ENCODE data around the gene AP4B1. TPM values are rescaled to one million over a fixed set of nuclear protein-coding genes. Genes with fewer than 3 reads are reported as not detected.

Gene AP4B1
- total and polyA plus RNA-seq, 2 of the 13 experiments (the other 11 are each of a cell fraction or from before 2014, with no cell fraction given), result 8.5 to 12.0 TPM

GRCh38 chr1:113931451-113931851 is 26.9 kb upstream of the AP4B1 start:
- Histone ChIP-seq H4K20me1 (ENCODE audit: insufficient read depth, low read length) (peaks cover 17% of the 10 kb centered on the region), H3K27me3 (ENCODE audit: control insufficient read depth in 1 of 2, insufficient read depth in 2 of 2, low read length in 2 of 2) (no peaks in the 10 kb centered on the region; a peak in 1 of 5 replicates), H3K4me3 (replicated peaks in 1 of 3; ENCODE audit: insufficient read depth in 1 of 3, low read depth in 2 of 3, low read length in 3 of 3) (peak overlapping the region; percentile 90 to 99 (median 99); a peak in 5 of 6 replicates), H3K9me3 (ENCODE audit: low read length) (no peaks in the 10 kb centered on the region), H3K36me3 (replicated peaks in 1 of 2; ENCODE audit: control insufficient read depth in 1 of 2, insufficient read depth in 2 of 2, low read length in 2 of 2) (no peaks in the 10 kb centered on the region), H3K4me1 (ENCODE audit: insufficient read depth, low read length) (peaks cover 55% of the 10 kb centered on the region), H3K4me2 (ENCODE audit: low read depth, low read length) (peak overlapping the region; percentile 81), H3K27ac (ENCODE audit: extremely low read length, insufficient read depth, low read length) (peak overlapping the region; percentile 99), H2AFZ (ENCODE audit: low read length) (no peak overlapping the region), H3K79me2 (ENCODE audit: insufficient read depth, low read length) (peaks cover 65% of the 10 kb centered on the region), H3K9ac (ENCODE audit: insufficient read depth, low read depth, low read length) (peak overlapping the region; percentile 96)
- WGBS (ENCODE audit: low lambda C conversion rate), result 6% methylated on average over 3 of the region's 3 CpGs
- POLR2A ChIA-PET, result interaction anchor here (1.2 to 4.4 kb wide), 4 partner anchors 14 to 120 kb away, joined by 4 to 102 read pairs (median 32); partner anchors contain the start of genes AP4B1, DCLRE1B and RSBN1
- CTCF ChIA-PET (ENCODE audit: low intra/inter-chr PET ratio, low total read pairs), result no interaction called here
- TF ChIP-seq MEIS2 (CRISPR knock-in tag; IDR thresholded peaks at IDR 0.05) (no peak), SIX1 (CRISPR knock-in tag; IDR thresholded peaks at IDR 0.05; ENCODE audit: borderline replicate concordance) (peak; percentile 42; the same call in 1 of the 2 replicates), GATAD2A (CRISPR knock-in tag; IDR thresholded peaks at IDR 0.05) (0 out of 2 replicates have a peak, but pooled peaks have one; percentile 12)
- FAIRE-seq (no peak), DNase-seq (ENCODE audit: low spot score) (peak; percentile 24), ATAC-seq (no peak)
- intact Hi-C loops (cut with micrococcal nuclease; ENCODE audit: unreplicated experiment), result loop anchor here (2.0 kb wide), 1 partner anchor 17 kb away; no protein-coding TSS in a partner anchor
- in situ Hi-C loops (cut with HindIII; ENCODE audit: extremely low pct_ligation_motif_present, low pct_unique_long_range_greater_than_20kb), result no loop called here
- BruUV-seq (replicated peaks), result no TSS peak

GRCh38 chr1:113930499-113931161 is 26.0 kb upstream of the AP4B1 start:
- Histone ChIP-seq H3K4me1 (ENCODE audit: insufficient read depth, low read length) (peaks cover 58% of the 10 kb centered on the region), H2AFZ (ENCODE audit: low read length) (no peak overlapping the region), H3K27ac (ENCODE audit: extremely low read length, insufficient read depth, low read length) (peak overlapping the region; percentile 99), H3K79me2 (ENCODE audit: insufficient read depth, low read length) (peaks cover 58% of the 10 kb centered on the region), H3K36me3 (replicated peaks in 1 of 2; ENCODE audit: control insufficient read depth in 1 of 2, insufficient read depth in 2 of 2, low read length in 2 of 2) (no peaks in the 10 kb centered on the region), H3K4me2 (ENCODE audit: low read depth, low read length) (peak overlapping the region; percentile 81), H3K9me3 (ENCODE audit: low read length) (no peaks in the 10 kb centered on the region), H3K9ac (ENCODE audit: insufficient read depth, low read depth, low read length) (peak overlapping the region; percentile 96), H3K27me3 (ENCODE audit: control insufficient read depth in 1 of 2, insufficient read depth in 2 of 2, low read length in 2 of 2) (no peaks in the 10 kb centered on the region; a peak in 1 of 5 replicates), H4K20me1 (ENCODE audit: insufficient read depth, low read length) (peaks cover 17% of the 10 kb centered on the region), H3K4me3 (replicated peaks in 1 of 3; ENCODE audit: insufficient read depth in 1 of 3, low read depth in 2 of 3, low read length in 3 of 3) (peak overlapping the region; percentile 90 to 99 (median 99))
- in situ Hi-C loops (cut with HindIII; ENCODE audit: extremely low pct_ligation_motif_present, low pct_unique_long_range_greater_than_20kb), result no loop called here
- intact Hi-C loops (cut with micrococcal nuclease; ENCODE audit: unreplicated experiment), result loop anchor here (2.0 kb wide), 1 partner anchor 18 kb away; no protein-coding TSS in a partner anchor
- FAIRE-seq, result no peak
- DNase-seq (ENCODE audit: low spot score), result peak; percentile 20
- ChIA-PET CTCF (ENCODE audit: low intra/inter-chr PET ratio, low total read pairs) (no interaction called here), POLR2A (interaction anchor here (1.2 to 4.4 kb wide), 7 partner anchors 9 to 171 kb away, joined by 3 to 102 read pairs (median 10); partner anchors contain the start of genes AP4B1, DCLRE1B, PHTF1 and RSBN1)
- 1% methylated on average over 8 of the region's 8 CpGs for WGBS (ENCODE audit: low lambda C conversion rate)
- no peak; the same call in 2 of the 3 replicates for ATAC-seq
- BruUV-seq (replicated peaks), result no TSS peak
- no peak for TF ChIP-seq ZNF10 (CRISPR knock-in tag; IDR thresholded peaks at IDR 0.05; ENCODE audit: borderline replicate concordance, low read depth)
- no peak for TF ChIP-seq HES4 (CRISPR knock-in tag; IDR thresholded peaks at IDR 0.05; ENCODE audit: borderline replicate concordance)
- TF ChIP-seq MTERF4 (CRISPR knock-in tag; IDR thresholded peaks at IDR 0.05), result 0 out of 2 replicates have a peak, but pooled peaks have one; percentile 7
- TF ChIP-seq HINFP (CRISPR knock-in tag; IDR thresholded peaks at IDR 0.05; ENCODE audit: low read depth), result no peak
- no peak for TF ChIP-seq TRAFD1 (CRISPR knock-in tag; IDR thresholded peaks at IDR 0.05; ENCODE audit: borderline replicate concordance)
- TF ChIP-seq KLF16 (CRISPR knock-in tag; IDR thresholded peaks at IDR 0.05), result no peak
- no peak for TF ChIP-seq SKI (IDR thresholded peaks at IDR 0.05; ENCODE audit: partially characterized antibody)
- 0 out of 2 replicates have a peak, but pooled peaks have one; percentile 18 for TF ChIP-seq ZNF652 (CRISPR knock-in tag; IDR thresholded peaks at IDR 0.05; ENCODE audit: borderline replicate concordance, low read depth)
- TF ChIP-seq HNRNPK (IDR thresholded peaks at IDR 0.05; ENCODE audit: low read depth, low read length, poor library complexity, severe bottlenecking), result peak; percentile 38

Data from HepG2 (cell line).